LHCN-M2 (cell line): ENCODE measurements around the gene CBX3. TPM values are rescaled to one million over a fixed set of nuclear protein-coding genes. Genes with fewer than 3 reads are reported as not detected.
"Not testable (repeated sequence)": the region's sequence is repeated elsewhere in the genome, so short reads cannot be mapped to it uniquely, and the experiment has no call there.

Source experiments
- DNase-seq: peaks from one replicate; pipeline ENCODE4 v3.0.0-alpha.2; 2012; ENCODE audit warnings: low read depth
- total RNA-seq: library from RNA; depleted of rRNA; stranded (reverse); fragments of >200 nt; gene quantifications from 2 replicates; pipeline ENCODE4 v1.2.3, GENCODE V29; 2014

The CBX3 gene
- total RNA-seq, 1 experiment from 2014 or later, result 289 TPM

DNA sequence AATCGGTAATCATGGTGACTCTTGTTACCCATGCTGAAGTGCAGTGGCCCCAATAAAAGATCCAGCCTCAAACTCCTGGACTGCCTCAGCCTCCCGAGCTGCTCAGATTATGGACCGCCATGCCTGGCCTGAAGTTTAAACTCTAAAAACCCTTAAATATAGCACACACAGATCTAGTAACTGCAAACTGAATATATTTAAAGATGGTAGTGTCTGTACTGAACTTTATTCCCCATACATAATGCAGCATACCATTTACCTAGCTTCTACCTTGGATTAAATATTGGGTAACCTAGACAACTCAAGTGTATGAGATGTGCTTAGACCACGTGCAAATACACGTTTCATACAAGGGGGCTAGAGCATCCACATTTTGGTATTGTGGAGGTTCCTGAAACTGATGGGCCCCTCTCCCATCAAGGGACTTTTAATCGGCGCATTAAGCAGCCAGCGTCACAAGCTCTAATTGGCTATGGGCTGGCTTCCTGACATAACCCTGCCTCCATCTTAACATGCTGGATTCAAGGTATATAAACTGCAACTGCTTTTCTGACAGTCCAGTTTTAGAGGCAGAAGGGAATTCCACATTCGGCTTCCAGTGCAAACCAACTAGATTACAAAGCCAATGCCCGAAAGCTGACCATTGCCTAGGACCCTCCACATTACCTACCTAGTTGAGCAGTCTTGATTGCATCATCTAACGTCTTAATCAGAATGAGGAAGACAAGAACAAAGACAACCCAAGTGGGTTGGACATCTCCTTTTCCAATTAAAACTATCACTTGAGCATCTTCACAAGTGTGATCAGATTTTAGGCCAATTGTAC is 14.0 kb upstream of the CBX3 start:
- DNase-seq, result no peak

DNA sequence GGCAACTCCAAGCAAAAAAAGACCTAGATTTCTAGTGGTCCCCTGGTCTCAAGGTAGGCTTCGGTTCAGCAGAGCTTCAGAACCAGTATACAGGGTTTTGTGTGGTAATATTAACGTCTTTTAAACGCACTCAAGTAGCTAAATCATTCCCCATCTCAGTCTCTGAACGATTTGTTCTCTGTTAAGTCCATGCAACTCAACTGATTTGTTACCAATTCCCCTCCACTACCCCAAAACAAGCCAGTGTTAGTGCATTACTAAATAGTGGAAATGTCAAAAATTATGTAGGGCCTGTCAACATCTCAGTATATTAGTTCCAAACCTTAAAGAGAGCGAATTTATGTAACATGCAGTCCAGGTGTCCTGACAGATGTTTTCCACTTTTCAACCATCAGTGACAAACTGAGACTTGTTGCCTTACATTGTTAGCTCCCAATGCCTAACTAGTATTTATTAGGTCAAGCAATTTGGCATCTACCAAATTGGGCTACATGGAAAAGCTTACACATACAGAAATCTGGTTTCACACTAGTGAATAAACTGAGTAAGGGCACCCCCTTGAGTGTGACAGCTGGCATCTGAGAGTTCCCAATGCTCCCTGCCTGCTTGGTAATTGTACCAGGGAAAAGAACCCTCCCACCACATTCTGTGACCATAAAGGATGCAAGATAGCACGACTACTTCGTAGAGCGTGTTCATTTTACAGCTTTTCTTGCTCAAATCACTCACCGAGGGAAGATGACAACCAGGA is 13.2 kb upstream of the CBX3 start:
- DNase-seq, result no peak

DNA sequence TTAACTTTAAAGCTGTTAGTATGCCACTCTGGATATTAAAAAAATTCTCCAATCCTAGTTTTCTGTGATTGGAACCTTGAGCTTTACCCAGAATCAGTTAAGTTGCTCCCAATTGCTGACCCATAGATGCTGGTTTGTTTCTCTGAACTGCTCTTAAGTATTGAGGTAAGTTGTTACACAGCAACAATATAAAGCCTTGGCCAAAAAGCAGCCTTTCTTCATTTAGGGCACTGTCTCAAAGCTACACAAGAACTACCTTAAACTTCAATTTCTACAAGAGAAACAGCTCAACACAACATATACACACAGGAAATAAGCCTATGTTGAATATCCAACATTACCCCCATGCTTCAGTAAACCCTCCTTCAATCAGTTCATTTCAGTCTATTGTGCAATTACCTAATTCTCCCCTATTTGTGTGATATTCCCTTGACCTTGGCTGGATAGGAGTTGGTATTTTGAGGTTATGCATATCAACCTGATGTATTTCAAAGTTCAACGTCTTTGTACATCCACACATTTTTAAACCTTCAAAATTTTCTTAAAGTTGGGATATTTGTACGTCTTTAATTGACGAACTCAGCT is 12.5 kb upstream of the CBX3 start:
- DNase-seq, result no peak

DNA sequence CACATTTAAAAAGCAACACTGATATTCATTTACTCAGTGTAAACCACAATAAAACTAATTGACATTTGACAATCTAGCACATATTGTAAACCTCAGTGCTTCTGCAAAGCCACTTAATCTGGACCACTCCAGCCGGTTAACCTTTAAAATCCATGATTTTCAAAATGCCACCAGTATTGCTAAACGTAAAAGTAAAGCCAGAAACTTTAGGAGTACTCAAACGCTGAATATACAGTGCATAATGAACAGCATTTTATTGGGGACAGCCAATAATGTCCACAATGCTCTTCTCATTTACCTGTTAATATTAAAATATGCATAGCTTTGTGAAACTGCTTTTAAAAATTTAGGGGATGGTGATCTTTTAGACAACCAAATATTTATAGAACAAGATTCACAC is 11.8 kb upstream of the CBX3 start:
- DNase-seq, result no peak

DNA sequence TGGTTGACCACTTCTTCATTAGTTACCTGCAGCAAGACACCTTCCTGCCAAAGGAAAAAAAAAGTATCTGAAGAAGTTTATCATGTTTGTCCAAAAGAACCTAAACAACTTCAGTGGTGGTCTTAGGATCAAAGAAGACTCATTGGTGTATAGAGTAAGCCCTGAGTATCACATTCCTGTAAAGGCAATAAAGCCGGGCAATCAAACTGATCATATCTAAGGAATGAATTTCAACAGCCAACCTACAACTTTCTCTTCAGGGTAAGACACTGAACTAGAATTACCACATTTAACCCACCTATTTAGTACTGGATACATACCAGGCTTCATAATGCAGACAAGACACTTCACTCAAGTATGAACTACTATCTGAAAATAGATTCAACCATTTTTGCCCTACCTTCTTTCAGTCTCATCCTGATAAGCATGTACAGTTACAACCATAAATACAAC is 11.1 kb upstream of the CBX3 start:
- DNase-seq, result no peak

DNA sequence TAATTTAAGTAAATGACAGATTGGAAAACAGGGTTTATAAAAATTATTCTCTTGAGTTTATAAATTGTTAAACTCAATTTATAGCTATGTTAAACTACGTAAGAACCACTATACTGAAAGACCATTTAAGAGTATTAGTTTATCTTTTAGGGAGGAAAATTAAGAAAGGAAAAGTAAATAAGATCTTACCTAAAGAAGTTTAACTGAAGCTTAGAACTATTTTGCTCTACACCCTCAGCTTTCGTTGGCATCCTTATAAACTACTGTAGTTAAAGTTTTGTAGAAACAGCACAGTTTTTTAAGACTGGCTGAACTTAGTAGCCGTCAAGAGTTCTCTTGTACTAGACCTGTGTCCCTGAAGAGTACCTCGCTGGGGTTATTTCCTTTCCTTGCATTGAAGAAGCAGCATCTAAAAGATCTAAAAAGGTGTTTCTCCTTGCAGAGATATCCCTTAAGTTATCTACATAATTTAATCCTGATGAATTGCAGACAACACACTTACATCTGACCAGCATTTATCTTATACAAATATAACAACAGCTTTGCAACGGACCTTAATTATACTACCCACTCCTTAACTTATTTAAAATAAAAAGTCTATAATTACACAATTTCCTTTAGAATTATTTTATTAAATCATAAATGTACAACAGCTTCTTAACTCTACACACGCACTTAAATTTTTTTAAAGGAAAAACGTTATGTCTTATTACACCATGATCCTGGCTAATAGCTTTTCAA is 10.1 kb upstream of the CBX3 start:
- no peak for DNase-seq

DNA sequence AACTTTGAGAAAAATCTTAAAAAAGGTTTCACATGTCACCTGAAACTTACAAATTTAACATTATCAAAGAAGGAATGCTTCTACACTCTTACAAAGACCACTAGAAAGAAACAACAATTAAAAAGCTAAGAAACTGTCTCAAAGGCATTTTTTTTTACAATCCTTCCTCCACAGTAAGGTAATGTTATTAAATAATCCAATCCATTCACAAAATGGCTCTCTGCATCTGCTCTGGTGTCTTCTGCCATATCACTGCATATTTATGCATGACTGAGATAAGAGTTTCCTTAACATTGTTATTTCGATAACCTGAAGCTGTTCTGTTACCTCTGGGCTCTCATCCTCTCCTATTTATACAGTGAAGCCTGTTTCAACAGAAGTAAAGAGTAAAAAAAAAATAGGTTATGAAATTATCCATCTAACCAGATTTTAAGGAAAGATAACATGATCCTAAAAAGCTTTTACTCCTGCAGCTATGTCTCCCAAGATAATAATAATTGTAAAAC is 9.5 kb upstream of the CBX3 start:
- DNase-seq, result no peak

DNA sequence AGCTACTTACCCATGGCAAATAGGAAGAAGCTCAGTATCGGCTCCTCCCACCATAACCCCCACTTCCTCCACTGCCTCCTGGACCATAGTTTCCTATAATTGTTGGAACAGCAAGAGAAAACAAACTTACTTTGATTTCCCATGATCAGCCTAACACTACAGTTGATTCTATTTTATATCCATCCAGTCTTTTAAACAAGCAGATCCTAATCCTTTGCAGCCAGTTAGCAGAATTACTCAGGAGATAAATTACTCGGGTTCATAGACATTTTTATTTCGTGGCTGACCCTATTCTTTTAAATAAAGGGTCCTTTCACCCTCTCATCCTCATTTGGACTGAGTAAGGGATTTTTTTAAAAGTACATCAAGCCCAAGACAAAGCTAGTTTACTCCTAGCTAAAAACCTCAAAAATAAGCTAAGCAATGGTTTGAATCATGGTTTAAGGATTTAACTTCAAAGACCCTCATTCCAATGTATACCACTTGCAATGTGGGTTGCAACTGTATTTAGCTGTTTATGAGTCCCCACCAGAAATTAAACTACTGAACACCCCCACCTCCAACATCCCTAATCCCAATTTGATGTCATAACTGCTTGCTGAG is 9.0 kb upstream of the CBX3 start:
- no peak for DNase-seq

DNA sequence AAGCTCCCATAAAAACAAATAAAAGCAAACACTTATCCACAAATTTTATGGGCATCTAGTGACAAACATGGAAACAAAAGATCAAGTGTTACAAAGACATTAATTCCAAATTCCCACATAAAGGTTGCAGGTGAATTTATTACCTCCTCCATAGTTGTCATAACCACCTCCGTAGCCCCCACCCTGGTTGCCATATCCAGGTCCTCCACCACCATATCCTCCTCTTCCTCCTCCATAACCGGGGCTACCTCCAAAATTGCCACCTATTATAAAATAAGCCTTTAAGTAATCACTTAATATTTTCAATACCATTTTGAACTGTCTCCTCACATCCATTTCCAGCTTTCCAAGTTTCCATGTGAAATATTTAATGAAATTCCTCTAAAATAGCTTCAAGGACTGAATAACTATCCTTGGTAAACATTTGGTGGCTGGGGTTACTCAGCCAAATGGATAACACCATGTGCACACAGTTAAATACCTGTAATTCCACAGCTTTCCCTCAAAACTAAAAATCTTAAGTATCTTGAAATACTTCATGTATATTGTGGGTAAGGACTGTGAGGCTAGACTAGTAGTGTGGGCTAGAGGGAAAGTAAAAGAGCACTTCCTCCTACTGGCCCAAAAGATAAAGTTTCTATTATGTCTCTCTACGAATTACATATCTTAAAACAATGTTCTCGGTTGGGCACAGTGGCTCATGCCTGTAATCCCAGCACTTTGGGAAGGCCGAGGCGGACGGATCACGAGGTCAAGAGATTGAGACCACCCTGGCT is 7.9 kb upstream of the CBX3 start:
- DNase-seq, result no peak

DNA sequence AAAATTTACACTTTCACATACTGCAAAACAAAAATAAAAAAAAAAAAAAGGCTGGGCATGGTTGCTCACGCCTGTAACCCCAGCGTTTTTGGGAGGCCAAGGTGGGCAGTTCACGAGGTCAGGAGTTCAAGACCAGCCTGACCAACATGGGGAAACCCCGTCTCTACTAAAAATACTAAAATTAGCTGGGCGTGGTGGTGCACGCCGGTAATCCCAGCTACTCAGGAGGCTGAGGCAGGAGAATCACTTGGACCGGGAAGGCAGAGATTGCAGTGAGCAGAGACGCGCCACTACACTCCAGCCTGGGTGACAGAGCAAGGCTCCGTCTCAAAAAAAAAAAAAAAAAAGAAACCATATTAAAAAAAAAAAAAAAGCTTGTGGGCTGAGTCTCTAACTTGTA is 6.8 kb upstream of the CBX3 start:
- not testable (repeated sequence) for DNase-seq

DNA sequence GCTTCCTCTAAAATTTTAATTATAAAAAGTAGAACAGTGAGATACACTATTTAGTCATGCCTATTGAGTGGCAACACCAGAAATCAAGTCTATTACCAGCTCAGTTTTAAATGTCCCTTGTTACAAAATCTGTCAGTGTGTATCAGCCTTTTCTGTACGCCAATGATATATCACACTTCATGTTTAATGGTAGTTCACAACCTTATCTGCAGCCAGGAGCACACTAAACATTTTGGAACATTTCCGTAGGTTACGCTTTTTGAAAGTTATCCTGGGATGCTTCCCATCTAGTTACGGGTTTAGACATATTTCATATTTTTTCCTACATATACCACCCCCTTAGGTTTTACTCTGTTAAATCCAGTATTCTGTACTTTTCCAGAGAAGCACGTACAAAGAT is 6.4 kb upstream of the CBX3 start:
- no peak for DNase-seq

DNA sequence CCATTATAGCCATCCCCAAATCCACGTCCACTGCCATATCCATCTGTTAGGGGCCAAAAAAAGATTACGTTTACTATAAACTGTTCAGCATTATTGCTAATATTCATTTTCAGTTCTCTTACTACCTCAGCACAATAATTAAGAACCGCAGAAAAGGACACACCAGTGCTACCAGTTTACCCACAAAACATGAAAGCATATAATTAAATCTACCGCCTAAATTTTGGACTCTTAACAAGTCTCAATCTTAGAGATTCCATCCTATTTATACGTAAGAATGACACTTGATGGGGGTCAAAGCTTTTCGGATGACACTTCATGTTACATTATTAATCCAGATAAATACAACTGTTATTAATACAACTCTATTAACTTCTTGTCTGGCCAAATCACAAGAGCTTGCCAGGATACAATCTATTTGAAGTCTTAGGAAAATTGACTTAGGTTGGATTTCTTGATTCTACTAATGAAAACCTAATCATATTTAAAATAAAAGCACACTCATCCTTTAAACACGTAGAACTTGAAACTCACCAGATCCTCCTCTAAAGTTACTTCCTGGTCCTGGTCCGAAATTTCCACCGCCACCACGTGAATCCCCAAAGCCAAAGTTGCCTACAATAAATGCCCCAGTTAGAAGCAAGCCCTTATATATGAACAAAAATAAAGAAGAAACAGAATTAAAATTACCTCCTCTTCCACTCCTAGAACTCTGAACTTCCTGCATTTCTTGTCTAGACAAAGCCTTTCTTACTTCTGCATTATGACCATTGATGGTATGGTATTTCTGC is 5.5 kb upstream of the CBX3 start:
- no peak for DNase-seq

DNA sequence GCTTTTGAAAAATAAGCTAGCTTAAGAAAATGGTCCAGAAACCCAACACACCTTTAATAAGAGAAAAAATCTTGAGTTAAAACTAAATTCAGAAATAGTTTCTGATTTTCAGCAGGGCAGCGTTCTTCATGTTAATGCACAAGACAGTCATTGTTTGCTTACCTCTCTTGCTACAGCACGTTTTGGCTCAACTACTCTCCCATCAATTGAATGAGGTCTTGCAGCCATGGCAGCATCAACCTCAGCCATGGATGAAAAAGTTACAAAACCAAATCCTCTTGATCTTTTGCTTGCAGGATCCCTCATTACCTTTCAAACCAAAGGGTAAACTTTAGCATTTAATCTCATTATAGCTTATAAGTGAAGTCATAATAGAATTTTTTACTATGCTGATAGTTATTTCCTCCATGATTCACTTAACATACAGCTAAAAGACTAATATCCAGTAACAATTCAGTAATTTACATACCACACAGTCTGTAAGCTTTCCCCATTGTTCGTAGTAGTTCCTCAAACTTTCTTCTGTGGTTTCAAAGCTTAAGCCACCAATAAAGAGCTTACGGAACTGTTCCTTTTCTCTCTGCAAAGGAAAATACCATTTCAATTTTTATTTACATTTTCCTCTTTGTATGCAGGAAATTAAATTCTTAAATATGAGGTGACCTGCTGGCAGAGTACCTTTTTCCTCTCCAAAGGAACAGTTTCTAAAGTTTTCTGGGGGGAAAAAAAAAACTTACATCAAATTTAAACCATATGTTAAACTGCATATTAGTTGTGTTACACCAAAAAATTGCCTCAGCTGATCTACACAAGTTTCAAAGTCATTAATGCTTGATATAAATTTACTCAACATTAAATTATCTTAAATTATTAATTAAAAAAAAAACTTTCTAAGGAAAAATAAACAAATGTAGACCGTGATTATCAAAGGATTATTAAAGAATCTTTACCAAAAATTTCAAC is 4.1 kb upstream of the CBX3 start:
- no peak for DNase-seq

DNA sequence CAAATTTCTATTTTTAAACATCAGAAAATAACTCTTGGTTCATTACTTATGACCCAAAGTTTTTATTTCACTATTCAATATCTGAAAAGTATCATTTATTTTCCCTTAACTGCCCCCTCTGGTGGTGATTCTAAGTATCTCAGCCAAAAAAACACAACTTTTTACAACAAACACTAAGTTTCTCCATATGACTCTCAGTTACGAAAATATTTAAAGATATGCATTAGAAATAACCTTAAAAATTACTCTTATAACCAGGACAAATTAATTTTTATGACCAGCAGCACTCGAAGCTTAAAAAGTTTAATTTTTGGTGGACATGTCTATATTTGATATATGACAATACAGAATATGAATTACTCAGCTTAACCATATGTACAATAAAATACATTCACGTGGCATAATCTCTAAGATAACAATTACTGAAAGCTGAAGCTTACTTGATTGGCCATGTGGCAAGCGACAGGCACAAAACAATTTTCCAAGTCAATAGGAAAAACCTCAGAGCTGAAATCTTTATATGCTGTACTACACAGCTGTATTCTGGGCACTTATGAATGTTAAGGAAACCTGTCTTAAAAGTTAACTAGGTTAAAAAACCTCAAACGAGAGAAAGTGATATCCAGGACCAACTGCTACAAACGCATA is 3.3 kb upstream of the CBX3 start:
- peak; percentile 60 for DNase-seq

DNA sequence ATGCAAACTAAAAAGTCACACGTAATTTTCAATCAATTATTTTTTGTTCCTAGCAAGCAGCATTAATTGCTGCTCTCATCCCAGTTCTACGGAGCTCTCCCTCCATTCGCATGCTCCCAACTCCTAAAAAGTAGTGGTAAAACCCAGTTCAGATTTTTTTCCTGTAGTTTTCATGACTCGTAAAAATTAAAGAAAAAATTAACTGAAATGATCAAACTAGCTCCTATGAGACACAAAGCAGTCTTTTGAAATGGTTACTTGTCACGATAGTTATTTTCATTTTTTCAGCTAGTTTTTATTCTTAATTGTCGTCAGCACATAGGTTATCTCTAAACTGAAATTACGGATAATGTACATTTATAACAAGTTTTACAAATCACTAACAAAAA is 2.8 kb upstream of the CBX3 start:
- DNase-seq, result no peak

DNA sequence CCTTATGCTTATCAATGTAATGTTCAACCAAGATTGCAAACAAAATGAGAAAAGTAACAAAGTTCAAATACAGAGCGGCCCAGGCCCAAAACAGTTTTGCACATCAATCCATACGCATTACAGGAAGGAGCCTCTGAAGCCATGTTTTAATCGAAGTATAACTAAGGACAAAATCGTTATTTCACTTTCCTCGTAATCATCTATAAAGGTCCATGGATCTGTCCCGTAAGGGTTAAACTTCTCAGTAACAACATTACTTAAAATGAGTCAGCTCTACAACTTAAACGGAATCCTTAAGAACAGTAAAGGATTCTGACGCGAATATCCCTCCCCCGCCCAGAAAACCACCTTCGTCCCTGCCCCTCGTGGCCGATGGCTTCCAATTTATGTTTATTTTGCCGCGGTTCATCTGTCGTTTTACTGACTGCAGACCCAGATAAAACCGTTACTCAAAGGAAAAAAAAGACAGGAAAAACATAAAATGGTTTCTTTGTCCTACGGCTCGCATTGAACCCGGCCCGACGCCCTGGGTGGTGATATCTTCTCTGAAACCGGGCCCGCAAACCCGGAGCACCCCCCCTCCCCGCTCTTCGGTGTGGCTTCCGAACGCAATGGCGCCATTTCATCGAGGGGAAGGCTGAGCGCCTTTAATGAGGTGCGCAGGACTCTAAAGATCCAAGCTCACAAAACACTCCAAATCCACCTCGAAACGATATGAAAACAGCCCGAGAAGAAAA is 2.1 kb upstream of the CBX3 start:
- peak; percentile 56 for DNase-seq

DNA sequence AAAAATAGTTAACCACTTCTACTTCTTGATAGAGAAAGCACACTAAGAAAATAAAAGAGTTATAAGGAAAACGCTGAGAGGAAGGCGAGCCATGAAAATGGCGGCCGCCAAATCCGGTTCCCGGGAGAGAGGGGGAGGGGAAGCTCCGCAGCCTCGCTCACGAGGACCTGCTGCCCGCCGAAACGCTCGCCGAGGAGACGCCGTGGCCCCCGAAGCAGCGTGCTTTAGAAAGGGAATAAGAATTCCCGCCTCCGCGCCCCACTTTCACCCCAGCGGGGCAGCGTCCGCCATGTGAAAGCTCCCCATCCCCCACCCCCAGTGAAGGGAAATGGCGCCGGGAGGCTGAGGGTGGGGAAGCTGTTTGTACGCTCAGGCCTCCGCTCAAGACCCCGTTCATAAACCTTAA is 1.5 kb upstream of the CBX3 start:
- DNase-seq, result peak; percentile 58
